ENCODE measurements around the gene CLCN7. TPM values are rescaled to one million over a fixed set of nuclear protein-coding genes. Genes with fewer than 3 reads are reported as not detected.

The CLCN7 gene
- total RNA-seq, 1 experiment from 2014 or later, result 70.0 TPM

- TF ChIP-seq, protein P1, sequence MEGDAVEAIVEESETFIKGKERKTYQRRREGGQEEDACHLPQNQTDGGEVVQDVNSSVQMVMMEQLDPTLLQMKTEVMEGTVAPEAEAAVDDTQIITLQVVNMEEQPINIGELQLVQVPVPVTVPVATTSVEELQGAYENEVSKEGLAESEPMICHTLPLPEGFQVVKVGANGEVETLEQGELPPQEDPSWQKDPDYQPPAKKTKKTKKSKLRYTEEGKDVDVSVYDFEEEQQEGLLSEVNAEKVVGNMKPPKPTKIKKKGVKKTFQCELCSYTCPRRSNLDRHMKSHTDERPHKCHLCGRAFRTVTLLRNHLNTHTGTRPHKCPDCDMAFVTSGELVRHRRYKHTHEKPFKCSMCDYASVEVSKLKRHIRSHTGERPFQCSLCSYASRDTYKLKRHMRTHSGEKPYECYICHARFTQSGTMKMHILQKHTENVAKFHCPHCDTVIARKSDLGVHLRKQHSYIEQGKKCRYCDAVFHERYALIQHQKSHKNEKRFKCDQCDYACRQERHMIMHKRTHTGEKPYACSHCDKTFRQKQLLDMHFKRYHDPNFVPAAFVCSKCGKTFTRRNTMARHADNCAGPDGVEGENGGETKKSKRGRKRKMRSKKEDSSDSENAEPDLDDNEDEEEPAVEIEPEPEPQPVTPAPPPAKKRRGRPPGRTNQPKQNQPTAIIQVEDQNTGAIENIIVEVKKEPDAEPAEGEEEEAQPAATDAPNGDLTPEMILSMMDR (conservative IDR thresholded peaks at IDR 0.05), result no peak
- H3K79me2 ChIP-seq (ENCODE audit: insufficient read depth, low read length), result peaks cover 18% of the 10 kb centered on the region; the same call in 1 of the 2 replicates
- H3K4me2 ChIP-seq (ENCODE audit: insufficient read depth, insufficient read length, low read length), result no peak overlapping the region
- H3K23me2 ChIP-seq (ENCODE audit: insufficient read length, low read depth, low read length, poor library complexity, severe bottlenecking), result peaks cover 11% of the 10 kb centered on the region
- no peak overlapping the region for H3T11ph ChIP-seq (ENCODE audit: low read length)
- H3K9me3 ChIP-seq (ENCODE audit: control insufficient read depth, low read depth, low read length), result peaks cover 8% of the 10 kb centered on the region
- Mint-ChIP-seq H3K4me3 (peak overlapping the region; percentile 48 to 71), H3K36me3 (ENCODE audit: insufficient read depth in 1 of 3, low read depth in 3 of 3) (peaks cover 0 to 2% (median 0%) of the 10 kb centered on the region in 3 experiments; a peak in 3 of 7 replicates), H3K4me1 (peaks cover 12 to 15% of the 10 kb centered on the region in 2 experiments), H3K27me3 (ENCODE audit: low read depth) (peaks cover 17% of the 10 kb centered on the region), H3K27ac (peak overlapping the region; percentile 14 to 42 (median 30); a peak in 3 of 7 replicates), H3K9me3 (peaks cover 12 to 17% of the 10 kb centered on the region in 2 experiments)
- no peak overlapping the region for H3K14ac ChIP-seq (ENCODE audit: insufficient read depth, low read length)
- H2BK5ac ChIP-seq (ENCODE audit: insufficient read length, low read length), result no peak overlapping the region
- H2BK15ac ChIP-seq (ENCODE audit: low read depth, low read length), result no peak overlapping the region
- no CpG with 5 or more reads among the region's 3 CpGs for WGBS (ENCODE audit: extremely low coverage, insufficient read length, low lambda C conversion rate)
- H2BK120ac ChIP-seq (ENCODE audit: low read depth, low read length, poor library complexity, severe bottlenecking), result no peak overlapping the region
- no peak overlapping the region for H4K91ac ChIP-seq (ENCODE audit: insufficient read length, low read depth, low read length)
- no peak overlapping the region for H2BK12ac ChIP-seq (ENCODE audit: insufficient read length, low read depth, low read length)
- H3K79me1 ChIP-seq (ENCODE audit: insufficient read depth, low read depth, low read length, poor library complexity, severe bottlenecking), result peaks cover 12% of the 10 kb centered on the region
- no peak overlapping the region for H3K18ac ChIP-seq (ENCODE audit: insufficient read length, low read depth, low read length)
- no peaks in the 10 kb centered on the region for H3K27me3 ChIP-seq (ENCODE audit: insufficient read depth, low read length)
- H3K9ac ChIP-seq (ENCODE audit: extremely low read depth, insufficient read length, low read length), result no peak overlapping the region
- H3K4ac ChIP-seq (ENCODE audit: low read depth, low read length), result no peak overlapping the region
- H3K27ac ChIP-seq (ENCODE audit: insufficient read length, low read depth, low read length), result no peak overlapping the region
- no peak overlapping the region for H3K23ac ChIP-seq (ENCODE audit: insufficient read length, low read depth, low read length)
- no peak overlapping the region for H3K56ac ChIP-seq (ENCODE audit: insufficient read length, low read depth, low read length)
- H2BK20ac ChIP-seq (ENCODE audit: low read depth, low read length, poor library complexity, severe bottlenecking), result no peak overlapping the region
- H4K20me1 ChIP-seq (ENCODE audit: control insufficient read depth, insufficient read depth, insufficient read length), result no peaks in the 10 kb centered on the region
- H4K5ac ChIP-seq (ENCODE audit: insufficient read length, low read depth, low read length), result no peak overlapping the region
- H4K8ac ChIP-seq (replicated peaks; ENCODE audit: insufficient read length, low read depth, low read length), result no peak overlapping the region
- peaks cover 4% of the 10 kb centered on the region for H3K4me1 ChIP-seq (ENCODE audit: insufficient read depth, low read length)
- no peak for DNase-seq
- no peak overlapping the region for H2AFZ ChIP-seq (ENCODE audit: low read length)
- no peak overlapping the region for H2AK5ac ChIP-seq (ENCODE audit: insufficient read length, low read length)
These were observed 1.9 kb downstream of the CLCN7 start for GRCh38 chr16:1472974-1473373.
